PC-9 (cell line): ENCODE measurements around the gene ASB12.

ENCODE experiments used
- CTCF ChIP-seq: fragments of 200-600 bp; sonication (generic); conservative IDR thresholded peaks from 2 replicates; pipeline ENCODE4 v1.6.1; 2017; ENCODE audit warnings: mixed run types, antibody characterized with exemption, mild to moderate bottlenecking, moderate library complexity
- EZH2 ChIP-seq: fragments of 200-600 bp; sonication (generic); IDR thresholded peaks from 2 replicates; pipeline ENCODE4 v1.8.0; 2017; ENCODE audit warnings: antibody characterized with exemption, low read depth

DNA sequence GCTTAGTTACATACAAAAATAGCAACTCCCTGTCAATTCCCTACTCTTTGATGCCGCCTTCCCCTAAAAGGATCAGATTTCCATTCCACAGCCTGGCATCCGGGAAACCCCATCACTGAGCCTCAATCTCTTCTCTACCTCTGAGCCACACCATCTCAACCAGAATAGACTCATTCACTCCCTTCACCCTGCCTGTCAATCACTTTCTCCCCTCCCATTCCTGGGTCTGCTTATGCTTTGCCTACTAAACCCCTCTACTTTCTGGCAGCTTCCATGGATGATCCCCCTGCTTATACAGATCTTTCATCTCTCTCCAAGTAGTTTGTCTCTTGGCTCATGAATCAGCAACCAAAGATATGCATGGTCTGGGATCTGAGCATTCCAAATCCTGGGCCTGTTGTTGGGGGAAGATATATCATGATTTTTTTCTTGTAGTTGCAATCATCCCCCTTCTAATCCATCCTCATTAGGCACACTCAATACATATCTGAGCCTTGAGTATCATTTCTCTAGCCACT is 27.5 kb downstream of the ASB12 start:
- no peak for TF ChIP-seq CTCF
- TF ChIP-seq EZH2 = no peak
